Medulla oblongata (tissue), 1 donor: ENCODE data around the gene ZRANB3.
"Not testable (repeated sequence)": the region's sequence is repeated elsewhere in the genome, so short reads cannot be mapped to it uniquely, and the experiment has no call there.

Experiments used
- DNase-seq: peaks from one replicate; pipeline ENCODE4 v3.0.0-alpha.2; 2015; ENCODE audit errors: extremely low spot score

ZRANB3 gene

DNA sequence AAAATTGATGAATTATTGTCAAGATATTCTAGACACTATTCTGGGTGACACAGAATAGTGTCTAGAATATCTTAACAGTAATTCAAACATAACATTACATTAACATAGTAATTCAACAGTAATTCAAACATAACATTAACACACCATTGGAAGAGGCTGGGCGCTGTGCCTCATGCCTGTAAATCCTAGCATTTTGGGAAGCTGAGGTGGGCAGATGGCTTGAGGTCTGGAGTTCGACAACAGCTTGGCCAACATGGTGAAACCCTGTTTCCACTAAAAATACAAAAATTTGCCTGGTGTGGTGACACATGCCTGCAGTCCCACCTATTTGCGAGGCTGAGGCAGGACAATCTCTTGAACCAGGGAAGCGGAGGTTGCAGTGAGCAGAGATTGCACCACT is 195.8 kb downstream of the ZRANB3 start:
- no peak for DNase-seq

DNA sequence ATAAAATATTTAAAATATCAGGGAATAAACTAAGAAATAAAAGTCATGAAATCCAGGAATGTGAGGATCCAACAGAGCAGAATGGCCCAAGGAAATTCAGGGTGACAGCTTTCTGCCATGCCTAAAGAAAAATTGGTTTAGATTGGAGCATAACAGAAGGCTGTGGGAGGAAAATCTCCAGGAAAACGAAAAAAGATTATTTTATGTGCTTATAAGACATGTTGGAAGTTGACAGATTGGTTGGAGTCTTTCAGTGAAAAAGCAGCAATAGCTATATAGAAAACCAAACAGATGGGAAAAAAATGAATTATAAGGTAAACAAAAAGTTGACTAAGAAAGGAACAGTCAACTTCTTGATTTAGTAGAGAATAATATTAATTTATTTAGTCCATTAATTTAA is 203.9 kb downstream of the ZRANB3 start:
- DNase-seq = no peak

DNA sequence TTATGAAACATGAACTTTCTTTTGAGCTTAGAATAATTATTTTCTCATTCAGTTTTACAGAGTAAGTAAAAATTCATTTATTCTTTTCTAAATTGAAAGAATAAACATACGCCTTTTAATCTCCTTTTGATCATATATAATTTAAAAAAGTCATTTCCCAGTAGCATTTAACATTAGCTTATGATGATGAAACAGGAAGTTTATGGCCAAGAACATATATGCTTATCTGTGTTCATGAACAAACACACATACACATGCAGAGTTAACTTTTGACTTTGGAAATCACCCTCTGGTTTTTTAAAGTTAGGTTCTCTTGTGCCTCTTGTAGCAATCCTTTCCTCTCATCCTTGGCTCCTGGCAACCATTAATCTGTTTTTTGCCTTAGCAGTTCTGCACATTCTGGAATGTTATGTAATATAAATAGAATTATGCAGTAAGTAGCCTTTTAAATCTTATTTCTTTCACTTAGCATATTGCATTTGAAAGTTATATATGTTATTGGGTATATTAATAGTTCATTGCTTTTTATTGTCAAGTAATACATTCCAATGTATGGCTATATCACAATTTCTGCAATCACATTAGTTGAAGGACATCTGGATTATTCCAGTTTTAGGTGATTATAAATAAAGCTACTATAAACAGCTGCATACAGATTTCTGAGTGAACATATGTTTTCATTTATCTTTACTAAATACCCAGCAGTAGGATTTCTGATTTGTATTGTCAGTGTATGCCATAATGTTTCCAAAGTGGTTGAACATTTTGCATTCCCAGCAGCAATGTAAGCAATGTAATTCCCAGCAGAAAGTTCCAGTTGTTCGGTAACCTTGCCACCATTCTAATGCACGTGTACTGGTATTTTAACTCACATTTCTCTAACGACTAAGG is 210.3 kb downstream of the ZRANB3 start:
- no peak for DNase-seq

DNA sequence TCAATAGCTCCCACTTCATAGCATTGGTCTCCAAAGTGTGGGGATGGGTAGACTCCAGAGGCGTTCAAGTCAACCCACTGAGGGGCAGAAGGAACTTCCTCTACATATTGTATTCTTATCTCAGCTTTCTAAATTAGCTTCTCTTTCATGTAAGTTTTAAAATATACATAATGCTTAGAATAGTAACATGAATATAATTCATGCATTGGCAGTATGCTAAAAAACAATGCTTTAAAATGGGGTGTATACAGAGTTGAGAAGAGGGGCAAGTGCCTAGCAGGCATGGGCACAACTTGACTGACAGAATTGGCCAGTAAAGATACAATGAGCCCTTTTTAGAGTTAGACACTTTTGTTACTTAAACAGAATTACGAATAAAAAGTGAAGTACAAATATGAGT is 212.2 kb downstream of the ZRANB3 start:
- DNase-seq = no peak

DNA sequence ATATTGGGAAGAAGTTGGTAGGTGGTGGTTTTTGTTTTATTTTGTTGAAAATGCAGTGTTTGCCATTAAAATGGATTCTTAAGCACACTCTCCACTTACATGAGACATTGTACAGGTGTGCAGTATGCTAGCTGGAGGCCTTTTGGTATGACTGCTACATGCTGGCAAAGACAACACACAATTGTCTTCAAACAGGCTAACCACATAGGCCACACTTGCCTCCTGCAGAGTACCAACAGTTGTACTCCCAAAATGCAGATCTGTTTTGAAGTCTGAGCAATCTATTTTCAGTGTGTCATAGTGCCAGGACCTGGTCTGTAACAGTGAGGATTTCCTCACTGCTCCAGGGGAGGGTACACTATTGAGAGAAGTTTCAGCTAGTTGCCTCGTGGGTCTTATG is 213.6 kb downstream of the ZRANB3 start:
- no peak for DNase-seq

DNA sequence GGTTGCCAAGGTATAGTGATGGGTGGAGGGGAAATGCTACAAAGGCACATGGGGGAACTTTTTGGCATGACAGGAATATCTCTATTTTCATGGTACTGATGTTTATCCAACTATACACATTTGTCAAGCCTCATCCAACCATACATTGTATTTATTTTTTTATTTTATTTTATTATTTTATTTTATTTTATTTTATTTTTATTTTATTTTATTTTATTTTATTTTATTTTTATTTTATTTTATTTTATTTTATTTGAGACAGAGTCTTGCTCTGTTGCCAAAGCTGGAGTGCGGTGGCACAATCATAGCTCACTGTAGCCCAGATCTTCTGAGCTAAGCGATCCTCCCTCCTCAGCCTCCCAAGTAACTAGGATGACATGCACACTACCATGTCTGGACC is 219.1 kb downstream of the ZRANB3 start:
- no peak for DNase-seq

DNA sequence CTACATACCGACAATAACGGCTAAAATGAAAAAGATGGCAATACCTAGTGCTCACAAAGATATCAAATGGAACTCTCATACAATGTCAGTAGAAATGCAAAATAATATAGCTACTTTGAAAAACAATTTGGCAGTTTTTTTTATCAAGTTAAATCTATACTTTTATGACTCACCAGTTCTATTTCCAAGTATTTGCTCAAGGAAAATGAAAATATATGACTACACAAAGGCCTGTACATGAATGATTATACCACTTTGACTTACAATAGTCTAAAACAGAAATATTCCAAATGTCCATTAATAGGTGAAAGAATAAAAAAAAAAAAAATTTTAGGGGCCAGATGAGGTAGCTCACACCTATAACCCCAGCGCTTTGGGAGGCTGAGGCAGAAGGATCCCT is 219.8 kb downstream of the ZRANB3 start:
- no peak for DNase-seq

DNA sequence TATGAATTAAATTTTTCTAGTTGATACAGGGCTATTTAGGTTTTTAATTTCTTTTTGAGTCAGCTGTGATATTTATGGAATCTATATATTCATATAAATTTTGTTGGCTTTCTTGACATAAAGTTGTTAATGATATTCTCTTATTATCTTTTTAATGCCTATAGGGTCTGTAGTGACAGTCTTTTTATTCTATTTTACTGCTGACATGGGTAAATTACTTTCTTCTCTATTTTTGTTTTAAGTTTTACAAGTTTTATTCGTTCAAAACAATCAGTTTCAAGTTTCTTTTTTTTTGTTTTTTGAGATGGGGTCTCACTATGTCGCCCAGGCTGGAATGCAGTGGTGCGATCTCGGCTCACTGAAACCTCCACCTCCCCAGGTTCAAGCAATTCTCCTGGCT is 226.3 kb downstream of the ZRANB3 start:
- DNase-seq = no peak

DNA sequence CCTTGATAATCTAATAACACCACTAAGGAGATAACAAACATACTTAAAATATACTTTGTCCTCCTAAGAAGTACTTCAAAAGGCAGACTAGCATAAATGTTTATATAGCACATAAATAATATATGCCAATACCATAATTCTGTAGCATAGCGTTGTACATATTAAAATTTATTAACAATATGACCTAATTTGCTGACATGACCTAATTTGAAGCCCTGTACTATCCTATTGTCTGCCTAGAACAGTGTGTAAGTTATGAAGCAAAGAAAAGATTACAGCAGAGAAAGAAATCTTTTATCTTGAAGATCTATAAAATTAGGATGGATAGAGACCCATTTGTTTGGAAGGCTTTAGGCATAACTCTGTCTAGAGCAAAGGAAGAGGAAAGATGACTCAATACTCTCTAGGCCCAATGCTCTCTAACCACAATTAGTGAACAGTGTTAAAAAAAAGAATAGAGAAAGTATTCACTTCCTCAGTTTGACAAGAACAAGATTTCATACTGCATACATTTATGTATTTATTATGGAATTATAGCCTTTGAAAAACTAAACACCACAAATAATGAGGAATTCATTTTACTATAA is 231.3 kb downstream of the ZRANB3 start:
- no peak for DNase-seq

DNA sequence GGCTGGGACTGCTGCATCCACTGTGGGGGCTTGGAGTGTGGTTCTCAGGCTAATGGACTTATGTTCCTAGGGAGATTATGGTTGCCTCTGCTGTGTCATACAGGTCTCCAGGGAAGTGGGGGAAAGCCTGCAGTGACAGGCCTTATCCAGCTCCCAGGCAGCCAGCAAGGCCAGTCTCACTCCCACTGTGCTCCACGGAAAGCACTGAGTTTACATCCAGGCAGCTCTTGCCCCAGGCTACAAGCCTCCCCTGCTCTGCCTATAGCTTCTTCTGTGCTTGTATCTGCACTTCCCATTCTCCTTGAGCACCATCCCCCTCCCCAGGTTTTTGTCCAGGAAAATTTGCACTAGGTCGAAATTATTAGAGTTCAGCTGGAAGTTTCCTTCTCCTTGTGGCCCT is 231.9 kb downstream of the ZRANB3 start:
- DNase-seq = no peak

DNA sequence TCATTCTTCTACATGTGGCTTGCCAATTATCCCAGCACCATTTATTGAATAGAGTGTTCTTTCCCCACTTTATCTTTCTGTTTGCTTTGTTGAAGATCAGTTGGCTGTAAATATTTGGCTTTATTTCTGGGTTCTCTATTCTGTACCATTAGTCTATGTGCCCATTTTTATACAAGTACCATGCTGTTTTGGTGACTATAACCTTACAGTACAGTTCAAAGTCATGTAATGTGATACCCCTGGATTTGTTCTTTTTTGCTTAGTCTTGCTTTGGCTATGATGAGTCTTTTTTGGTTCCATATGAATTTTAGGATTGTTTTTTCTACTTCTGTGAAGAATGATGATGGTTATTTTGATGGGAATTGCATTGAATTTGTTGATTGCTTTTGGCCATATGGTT is 243.9 kb downstream of the ZRANB3 start:
- not testable (repeated sequence) for DNase-seq

DNA sequence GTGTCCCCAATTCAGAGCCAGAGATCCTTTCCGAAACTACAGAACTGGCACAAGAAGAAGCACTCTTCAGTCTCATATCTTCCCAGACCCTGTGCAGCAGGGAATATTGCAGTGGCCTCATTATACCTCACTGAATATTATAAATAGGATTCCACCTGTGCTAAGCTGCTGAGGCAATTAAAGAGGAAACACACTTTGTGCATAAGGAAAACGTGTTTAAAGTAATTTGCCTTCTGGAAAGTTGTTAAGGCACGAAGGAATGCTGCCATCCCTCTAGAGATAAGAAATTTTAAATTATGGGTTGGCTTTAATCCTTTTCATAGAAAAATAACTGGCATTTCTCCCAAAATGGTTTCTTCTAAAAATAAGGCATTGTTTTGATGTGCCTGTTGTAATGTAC is 245.6 kb downstream of the ZRANB3 start:
- no peak for DNase-seq

DNA sequence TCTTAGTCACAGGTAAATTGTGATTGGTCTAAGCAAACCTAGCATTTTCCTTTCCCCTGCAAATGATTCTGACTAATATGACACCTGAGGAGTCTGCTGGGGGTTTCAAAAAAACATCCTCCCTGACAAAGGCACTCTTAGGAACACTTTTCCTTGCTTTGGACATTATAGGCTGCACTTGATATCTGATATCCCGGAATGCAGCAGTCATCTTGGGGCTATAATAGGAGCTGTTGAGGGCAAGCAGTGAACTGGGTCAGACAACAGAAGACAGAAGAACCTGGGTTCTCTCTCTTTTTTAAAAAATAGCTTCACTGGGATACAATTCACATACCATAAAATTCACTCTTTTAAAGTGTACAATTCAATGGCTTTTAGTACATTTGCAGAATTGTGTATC is 249.6 kb downstream of the ZRANB3 start:
- DNase-seq = no peak

DNA sequence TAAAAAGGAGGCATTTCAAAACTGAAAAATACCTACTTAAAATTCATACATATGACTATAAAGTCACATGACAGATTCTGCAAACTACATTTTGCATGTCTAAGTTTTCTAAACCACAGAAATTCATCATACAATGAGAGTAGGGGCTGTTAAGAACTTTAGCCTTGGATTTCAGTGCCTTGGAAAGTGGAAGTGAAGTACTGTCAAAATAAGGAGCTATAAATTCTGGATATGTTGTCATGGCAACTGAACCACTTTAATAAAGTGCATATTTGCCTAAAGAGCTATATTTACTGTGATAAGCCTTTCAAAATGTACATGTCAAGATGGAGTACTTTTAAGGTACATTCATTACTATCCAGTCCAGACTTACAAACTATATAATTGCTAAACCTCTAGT is 251.8 kb downstream of the ZRANB3 start:
- no peak for DNase-seq

DNA sequence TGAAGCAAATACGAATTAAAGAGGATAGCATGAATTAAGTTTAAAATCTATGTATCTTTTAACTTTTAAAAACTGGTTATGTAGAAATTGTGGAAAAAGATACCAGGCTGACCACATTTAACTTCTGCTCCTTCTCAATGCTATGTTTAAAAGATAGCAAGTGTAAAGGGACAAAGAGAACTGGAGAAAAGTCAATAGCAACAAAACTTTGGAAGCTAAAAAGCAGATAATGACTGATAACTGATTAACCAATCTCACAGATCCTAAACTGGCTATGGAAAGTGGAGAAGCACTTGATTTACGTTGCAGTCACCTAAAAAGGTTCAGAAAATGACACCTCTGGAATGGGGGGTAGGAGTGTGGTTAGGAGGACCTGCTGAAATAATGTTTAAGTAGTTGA is 254.5 kb downstream of the ZRANB3 start:
- no peak for DNase-seq

DNA sequence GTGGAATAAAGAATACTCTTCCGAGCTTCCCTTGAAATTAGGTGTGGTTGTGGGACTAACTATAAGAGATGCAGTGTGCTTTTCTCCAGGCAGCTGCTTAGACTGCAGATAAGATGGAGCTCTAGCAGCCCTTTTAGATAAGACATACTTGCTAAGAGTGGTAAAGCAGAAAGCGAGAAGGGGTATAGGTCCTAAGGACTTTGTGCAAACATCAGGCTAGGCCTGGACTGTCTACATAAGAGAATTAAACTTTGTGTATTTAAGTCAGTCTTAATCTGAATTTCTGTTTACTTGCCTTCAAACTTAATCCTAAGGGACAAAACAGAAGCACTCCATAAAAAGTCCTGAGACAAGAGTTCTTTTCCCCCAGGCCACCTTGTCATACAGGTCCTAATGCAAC is 260.0 kb downstream of the ZRANB3 start:
- no peak for DNase-seq

DNA sequence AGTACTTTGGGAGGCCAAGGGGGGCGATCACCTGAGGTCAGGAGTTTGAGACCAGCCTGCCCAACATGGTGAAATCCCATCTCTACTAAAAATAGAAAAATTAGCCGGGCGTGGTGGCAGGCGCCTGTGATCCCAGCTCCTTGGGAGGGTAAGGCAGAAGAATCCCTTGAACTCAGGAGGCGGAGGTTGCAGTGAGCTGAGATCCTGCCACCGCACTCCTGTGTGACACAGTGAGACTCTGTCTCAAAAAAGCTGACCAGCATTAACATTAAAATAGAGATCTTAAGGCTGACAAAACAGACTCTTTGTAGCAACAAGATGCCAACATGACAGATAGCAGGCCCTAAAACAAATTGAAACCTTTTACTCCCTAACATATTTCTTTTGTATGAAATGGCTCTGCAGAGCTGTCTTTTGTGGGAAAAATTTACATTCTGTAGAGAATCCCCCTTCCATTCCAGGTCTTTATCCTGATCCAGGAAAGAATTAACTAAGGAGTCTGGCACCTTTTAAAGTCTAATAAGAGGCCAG is 265.0 kb downstream of the ZRANB3 start:
- DNase-seq = no peak

DNA sequence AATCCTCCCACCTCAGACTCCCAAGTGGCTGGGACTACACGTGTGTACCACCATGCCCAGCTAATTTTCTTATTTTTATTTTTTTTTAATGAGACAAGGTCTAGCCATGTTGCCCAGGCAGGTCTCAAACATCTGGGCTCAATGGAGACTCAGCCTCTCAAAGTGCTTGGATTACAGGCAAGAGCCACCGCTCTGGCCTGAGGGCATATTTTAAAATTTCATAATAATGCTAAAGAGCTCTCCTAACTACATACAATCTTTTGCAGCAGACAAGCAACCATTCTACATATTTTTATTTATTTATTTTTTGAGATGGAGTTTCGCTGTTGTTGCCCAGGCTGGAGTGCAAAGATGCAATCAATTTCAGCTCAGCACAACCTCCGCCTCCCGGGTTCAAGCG is 271.9 kb downstream of the ZRANB3 start:
- DNase-seq = no peak

DNA sequence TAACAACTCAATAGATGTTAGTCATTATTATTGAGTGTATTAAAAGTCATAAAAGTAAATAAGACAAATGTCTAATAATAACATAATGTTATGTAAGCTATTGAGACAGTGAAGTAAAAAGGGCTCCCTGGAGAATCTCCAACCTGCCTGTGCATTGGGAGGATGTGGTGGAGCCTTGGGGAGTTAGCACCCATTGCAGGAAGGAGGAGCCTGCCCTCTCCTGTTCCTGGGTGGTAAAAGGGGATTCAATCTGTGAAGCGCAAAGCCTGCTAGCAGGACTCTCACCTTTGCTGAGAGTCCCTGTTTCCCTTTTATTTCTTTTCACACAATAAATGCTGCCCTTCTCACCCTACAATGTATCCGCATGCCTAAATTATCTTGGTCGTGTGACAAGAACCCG is 272.8 kb downstream of the ZRANB3 start:
- no peak for DNase-seq

DNA sequence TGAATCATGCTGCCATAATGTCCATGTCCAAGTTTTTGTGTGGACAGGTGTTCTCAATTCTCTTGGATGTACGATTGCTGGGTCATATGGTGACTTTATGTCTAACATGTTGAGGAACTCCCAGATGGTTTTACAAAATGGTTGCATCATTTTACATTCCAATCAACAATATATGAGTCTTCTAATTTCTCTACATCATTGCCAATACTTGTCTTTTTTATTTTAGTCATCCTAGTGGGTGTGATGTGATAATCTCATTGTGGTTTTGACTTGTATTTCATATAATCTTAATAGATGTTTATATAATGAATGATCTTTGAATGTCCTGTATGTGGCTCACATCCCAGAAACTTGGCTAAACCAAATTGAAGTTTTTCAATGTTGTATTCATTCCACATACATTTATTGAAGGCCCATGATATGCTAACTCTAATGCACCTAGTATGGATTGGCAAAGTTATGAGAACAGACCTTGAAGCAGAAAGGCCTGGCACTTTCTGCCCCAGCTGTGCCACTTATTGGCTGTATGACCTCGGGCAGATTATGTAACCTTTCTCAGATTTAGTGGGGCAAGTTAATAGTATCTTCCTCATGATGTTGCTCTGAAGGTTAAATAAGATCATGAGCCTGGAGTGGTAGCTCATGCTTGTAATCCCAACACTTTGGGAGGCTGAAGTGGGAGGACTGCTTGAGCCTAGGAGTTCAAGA is 273.5 kb downstream of the ZRANB3 start:
- no peak for DNase-seq

DNA sequence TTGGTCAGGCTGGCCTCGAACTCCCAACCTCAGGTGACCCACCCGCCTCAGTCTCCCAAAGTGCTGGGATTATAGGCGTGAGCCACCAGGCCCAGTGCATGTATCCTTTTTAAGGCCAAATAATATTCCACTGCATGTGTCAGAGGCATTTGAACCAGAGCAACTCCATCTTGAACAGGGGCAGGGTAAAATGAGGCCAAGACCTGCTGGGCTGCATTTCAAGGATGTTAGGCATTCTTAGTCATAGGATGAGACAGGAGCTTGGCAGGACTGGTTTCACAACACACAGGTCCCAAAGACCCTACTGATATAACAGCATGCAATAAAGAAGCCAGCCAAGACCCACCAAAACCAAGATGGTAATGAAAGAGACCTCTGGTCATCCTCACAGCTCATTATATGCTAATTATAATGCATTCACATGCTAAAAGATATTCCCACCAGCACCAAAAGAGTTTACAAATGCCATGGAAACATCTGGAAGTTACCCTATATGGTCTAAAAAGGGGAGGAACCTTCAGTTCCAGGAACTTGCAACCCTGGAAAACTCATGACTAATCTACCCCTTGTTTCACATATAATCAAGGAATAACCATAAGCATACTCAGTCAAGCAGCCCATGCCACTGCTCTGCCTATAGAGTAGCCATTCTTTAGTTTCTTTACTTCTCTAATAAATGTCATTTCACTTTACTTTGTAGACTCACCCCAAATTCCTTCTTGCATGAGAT is 274.3 kb downstream of the ZRANB3 start:
- DNase-seq = no peak

DNA sequence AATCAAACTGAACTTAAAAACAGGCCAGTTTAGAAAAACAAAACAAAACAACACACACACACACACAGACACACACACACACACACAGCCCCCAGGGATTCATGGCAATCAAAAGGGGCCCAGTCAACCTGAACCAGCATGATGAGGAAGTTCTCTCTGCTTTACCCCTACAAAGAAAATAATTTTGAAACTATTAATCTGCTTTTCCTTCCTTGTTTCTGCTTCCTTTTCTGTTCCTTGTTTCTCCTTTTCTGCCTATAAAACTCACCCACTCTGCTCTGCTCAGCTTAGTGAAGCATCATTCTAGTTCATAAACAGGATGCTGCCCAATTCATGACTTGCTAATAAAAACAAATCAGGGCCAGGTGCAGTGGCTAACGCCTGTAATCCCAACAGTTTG is 275.8 kb downstream of the ZRANB3 start:
- DNase-seq = no peak
